A549 (cell line): ENCODE results near the gene ICAM4. TPM values are rescaled to one million over a fixed set of nuclear protein-coding genes. Genes with fewer than 3 reads are reported as not detected.

Experiments
- ATAC-seq, 2 experiments: fragments of 200-7000 bp in 1 of 2; fragments of >200 bp in 1 of 2; cut with Nextera tagmentation in 1 of 2; cut with Tn5 transposase in 1 of 2; 3 replicates each; pipeline versions ENCODE4 v1.8.0 to v1.9.1; 2018 to 2020; ENCODE audit warnings: mild to moderate bottlenecking in 1 of 2, moderate library complexity in 1 of 2
- CTCF ChIA-PET: fragments of 300-600 bp; sonication (Branson Sonifier 250); formaldehyde crosslinking; extraction: SDS; loops from one replicate; lab custom pipeline; 2021; ENCODE audit warnings: antibody characterized with exemption, inconsistent platforms; lab: Yijun Ruan, JAX
- POLR2A ChIA-PET: fragments of 350-600 bp; formaldehyde crosslinking; extraction: SDS; loops from one replicate; lab custom pipeline; 2021; ENCODE audit warnings: antibody characterized with exemption, inconsistent platforms; lab: Yijun Ruan, JAX
- DNase-seq, 2 experiments: peaks; one replicate each; pipeline versions ENCODE4 v3.0.0 to v3.0.0-alpha.2; 2011 to 2016; ENCODE audit warnings: low read depth in 1 of 2, low spot score in 1 of 2
- FAIRE-seq: peaks from 2 replicates; lab custom pipeline; 2011; peaks lifted over from hg19 to GRCh38; lab: Jason Lieb, UNC
- H3K27ac ChIP-seq, 2 experiments: fragments of >200 bp; sonication (Bioruptor Twin); formaldehyde crosslinking; 3 replicates each; pipeline ENCODE4 v1.5.1; 2016 to 2017
- H3K4me1 ChIP-seq: fragments of >200 bp; sonication (Bioruptor Twin); formaldehyde crosslinking; 3 replicates; pipeline ENCODE4 v1.6.1; 2016
- H3K4me2 ChIP-seq: fragments of >200 bp; sonication (Bioruptor Twin); formaldehyde crosslinking; 3 replicates; pipeline ENCODE4 v1.6.1; 2016
- H3K4me3 ChIP-seq: fragments of >200 bp; sonication (Bioruptor Twin); formaldehyde crosslinking; 3 replicates; pipeline ENCODE4 v1.5.1; 2016
- H3K9me3 ChIP-seq: fragments of >200 bp; sonication (Bioruptor Twin); formaldehyde crosslinking; 3 replicates; pipeline ENCODE4 v1.6.1; 2016
- CBX8 ChIP-seq: fragments of 200-600 bp; sonication (generic); IDR thresholded peaks from 2 replicates; pipeline ENCODE4 v1.6.1; 2016
- CEBPB ChIP-seq, 2 experiments: fragments of >200 bp in 1 of 2; sonication (Bioruptor Twin) in 1 of 2; formaldehyde crosslinking in 1 of 2; IDR thresholded peaks; 2 replicates each; pipeline ENCODE4 v1.6.1; 2012 to 2016
- E2F6 ChIP-seq: IDR thresholded peaks from 2 replicates; pipeline ENCODE4 v1.6.1; 2012; ENCODE audit warnings: low read depth, borderline replicate concordance
- EHMT2 ChIP-seq: fragments of 200-600 bp; sonication (generic); IDR thresholded peaks from 2 replicates; pipeline ENCODE4 v1.6.1; 2016; ENCODE audit warnings: antibody characterized with exemption, low read depth, mild to moderate bottlenecking, moderate library complexity
- EP300 ChIP-seq, 2 experiments: fragments of >200 bp; sonication (Bioruptor Twin); formaldehyde crosslinking; IDR thresholded peaks; 2 replicates in 1 of 2; 3 replicates in 1 of 2; pipeline ENCODE4 v1.6.1; 2016 to 2017
- FOSL2 ChIP-seq, 2 experiments: fragments of 450-650 bp in 1 of 2; fragments of >200 bp in 1 of 2; sonication (Bioruptor Twin) in 1 of 2; formaldehyde crosslinking; IDR thresholded peaks; 2 replicates each; pipeline versions ENCODE4 v1.5.0 to v1.6.1; 2016 to 2020; ENCODE audit warnings: mild to moderate bottlenecking in 1 of 2, moderate library complexity in 1 of 2
- JUN ChIP-seq, 2 experiments: fragments of >200 bp; sonication (Bioruptor Twin); formaldehyde crosslinking; IDR thresholded peaks; 2 replicates in 1 of 2; 3 replicates in 1 of 2; pipeline ENCODE4 v1.6.1; 2016 to 2017
- JUNB ChIP-seq: fragments of >200 bp; sonication (Bioruptor Twin); formaldehyde crosslinking; IDR thresholded peaks from 2 replicates; pipeline ENCODE4 v1.6.1; 2016
- KDM1A ChIP-seq: fragments of 200-600 bp; sonication (generic); IDR thresholded peaks from 2 replicates; pipeline ENCODE4 v1.6.1; 2016; ENCODE audit warnings: low read depth, mild to moderate bottlenecking
- KDM5A ChIP-seq: fragments of 200-600 bp; sonication (generic); IDR thresholded peaks from 2 replicates; pipeline ENCODE4 v1.6.1; 2016; ENCODE audit warnings: antibody characterized with exemption, mild to moderate bottlenecking
- MAFK ChIP-seq: fragments of 450-650 bp; IDR thresholded peaks from 2 replicates; pipeline ENCODE4 v1.6.1; 2014; ENCODE audit not compliant: partially characterized antibody
- MAX ChIP-seq: IDR thresholded peaks from 2 replicates; pipeline ENCODE4 v1.6.1; 2012
- MAZ ChIP-seq: fragments of 150-350 bp; IDR thresholded peaks from 2 replicates; pipeline ENCODE4 v1.6.1; 2014; ENCODE audit warnings: antibody characterized with exemption, low read depth, low read length, borderline replicate concordance
- NPAS2 ChIP-seq: fragments of 250-450 bp; sonication (Bioruptor Pico); IDR thresholded peaks from 2 replicates; pipeline ENCODE4 v1.8.0; 2022; ENCODE audit warnings: mild to moderate bottlenecking, moderate library complexity, borderline replicate concordance
- PHF8 ChIP-seq: fragments of 200-600 bp; sonication (generic); IDR thresholded peaks from 2 replicates; pipeline ENCODE4 v1.6.1; 2016; ENCODE audit warnings: low read depth, mild to moderate bottlenecking, antibody characterized with exemption, moderate library complexity, borderline replicate concordance
- POLR2A ChIP-seq: IDR thresholded peaks from 2 replicates; pipeline ENCODE4 v1.6.1; 2012; ENCODE audit warnings: mild to moderate bottlenecking, low read length
- RAD21 ChIP-seq, 2 experiments: fragments of >200 bp in 1 of 2; sonication (Bioruptor Twin) in 1 of 2; formaldehyde crosslinking in 1 of 2; IDR thresholded peaks in 1 of 2; conservative IDR thresholded peaks in 1 of 2; 2 replicates in 1 of 2; 3 replicates in 1 of 2; pipeline ENCODE4 v1.6.1; 2012 to 2018; ENCODE audit warnings: inconsistent platforms in 1 of 2
- RARB ChIP-seq: fragments of 250-450 bp; sonication (Bioruptor Pico); IDR thresholded peaks from 2 replicates; pipeline ENCODE4 v1.8.0; 2021; ENCODE audit warnings: mild to moderate bottlenecking, moderate library complexity
- RCOR1 ChIP-seq: fragments of 150-350 bp; IDR thresholded peaks from 2 replicates; pipeline ENCODE4 v1.6.1; 2014; ENCODE audit warnings: antibody characterized with exemption, low read length, low read depth
- SMC3 ChIP-seq: fragments of >200 bp; sonication (Bioruptor Twin); formaldehyde crosslinking; IDR thresholded peaks from 3 replicates; pipeline ENCODE4 v1.6.1; 2018; ENCODE audit warnings: inconsistent platforms
- TP53 ChIP-seq: fragments of 250-450 bp; sonication (Bioruptor Pico); IDR thresholded peaks from 2 replicates; pipeline ENCODE4 v1.5.0; 2021; ENCODE audit warnings: mild to moderate bottlenecking, moderate library complexity
- ZNF302 ChIP-seq: fragments of 250-450 bp; sonication (Bioruptor Pico); IDR thresholded peaks from 2 replicates; pipeline ENCODE4 v1.9.0; 2021; ENCODE audit warnings: inconsistent platforms, mild to moderate bottlenecking, moderate library complexity
- ZSCAN20 ChIP-seq: fragments of 250-450 bp; sonication (Bioruptor Pico); IDR thresholded peaks from 2 replicates; pipeline ENCODE4 v1.8.0; 2022; ENCODE audit warnings: mild to moderate bottlenecking, moderate library complexity
- WGBS: methylation state at CpG from one replicate; pipeline ENCODE4 v1.1.6; 2017; ENCODE audit errors: missing lambda C conversion rate; 5-methylcytosine and 5-hydroxymethylcytosine counted together
- polyA plus RNA-seq, 4 experiments: library from polyadenylated mRNA; depleted of rRNA in 3 of 4; stranded (reverse); fragments of >200 nt; fragmentation: RNase III in 1 of 4; extraction: RNeasy Plus Mini Kit Qiagen cat#74134 plus additional on column Dnase treatment in 1 of 4; gene quantifications; 2 replicates in 3 of 4; 3 replicates in 1 of 4; pipeline ENCODE4 v1.2.3, GENCODE V29; 2011 to 2017
- TF ChIP-seq, protein P1 (sequence below): fragments of >200 bp; sonication (Bioruptor Twin); formaldehyde crosslinking; IDR thresholded peaks from 3 replicates; pipeline ENCODE4 v1.5.1; 2016
- TF ChIP-seq, protein P2 (sequence below): fragments of 150-350 bp; IDR thresholded peaks from 2 replicates; pipeline ENCODE4 v1.6.1; 2014; ENCODE audit warnings: low read depth, mild to moderate bottlenecking, low read length
- TF ChIP-seq, protein P3 (sequence below): fragments of 250-450 bp; sonication (Bioruptor Pico); IDR thresholded peaks from 2 replicates; pipeline ENCODE4 v1.5.0; 2021; ENCODE audit warnings: mild to moderate bottlenecking, moderate library complexity, borderline replicate concordance
- TF ChIP-seq, protein P4 (sequence below): fragments of >200 bp; sonication (Bioruptor Twin); formaldehyde crosslinking; IDR thresholded peaks from 2 replicates; pipeline ENCODE4 v1.6.1; 2016

The ICAM4 gene
- polyA plus RNA-seq, 2 of the 4 experiments (the other 2 are of a cell fraction): not detected

GRCh38 chr19:10262771-10263170, 24.0 kb upstream of the ICAM4 start:
- TF ChIP-seq TP53 (CRISPR knock-in tag) (no peak), E2F6 (no peak), KDM5A (no peak), RARB (CRISPR knock-in tag) (no peak), CBX8 (no peak), CEBPB (IDR thresholded peaks at IDR 0.05) (no peak)
- TF ChIP-seq, protein P1, sequence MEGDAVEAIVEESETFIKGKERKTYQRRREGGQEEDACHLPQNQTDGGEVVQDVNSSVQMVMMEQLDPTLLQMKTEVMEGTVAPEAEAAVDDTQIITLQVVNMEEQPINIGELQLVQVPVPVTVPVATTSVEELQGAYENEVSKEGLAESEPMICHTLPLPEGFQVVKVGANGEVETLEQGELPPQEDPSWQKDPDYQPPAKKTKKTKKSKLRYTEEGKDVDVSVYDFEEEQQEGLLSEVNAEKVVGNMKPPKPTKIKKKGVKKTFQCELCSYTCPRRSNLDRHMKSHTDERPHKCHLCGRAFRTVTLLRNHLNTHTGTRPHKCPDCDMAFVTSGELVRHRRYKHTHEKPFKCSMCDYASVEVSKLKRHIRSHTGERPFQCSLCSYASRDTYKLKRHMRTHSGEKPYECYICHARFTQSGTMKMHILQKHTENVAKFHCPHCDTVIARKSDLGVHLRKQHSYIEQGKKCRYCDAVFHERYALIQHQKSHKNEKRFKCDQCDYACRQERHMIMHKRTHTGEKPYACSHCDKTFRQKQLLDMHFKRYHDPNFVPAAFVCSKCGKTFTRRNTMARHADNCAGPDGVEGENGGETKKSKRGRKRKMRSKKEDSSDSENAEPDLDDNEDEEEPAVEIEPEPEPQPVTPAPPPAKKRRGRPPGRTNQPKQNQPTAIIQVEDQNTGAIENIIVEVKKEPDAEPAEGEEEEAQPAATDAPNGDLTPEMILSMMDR: no peak
- ATAC-seq: no peak
- Histone ChIP-seq H3K4me3 (no peak overlapping the region), H3K27ac (no peak overlapping the region), H3K9me3 (no peaks in the 10 kb centered on the region), H3K4me1 (peaks cover 19% of the 10 kb centered on the region; the same call in 2 of the 3 replicates), H3K4me2 (no peak overlapping the region)
- ChIA-PET POLR2A (interaction anchor here (0.6 kb wide), 1 partner anchor 128 kb away, joined by 5 read pairs; no protein-coding TSS in a partner anchor), CTCF (interaction anchor here (1.3 to 2.1 kb wide), 2 partner anchors 126 to 128 kb away, joined by 5 read pairs; no protein-coding TSS in a partner anchor)
- FAIRE-seq: no peak
- no peak for DNase-seq
- 84% methylated on average over 7 of the region's 7 CpGs for WGBS

DNA sequence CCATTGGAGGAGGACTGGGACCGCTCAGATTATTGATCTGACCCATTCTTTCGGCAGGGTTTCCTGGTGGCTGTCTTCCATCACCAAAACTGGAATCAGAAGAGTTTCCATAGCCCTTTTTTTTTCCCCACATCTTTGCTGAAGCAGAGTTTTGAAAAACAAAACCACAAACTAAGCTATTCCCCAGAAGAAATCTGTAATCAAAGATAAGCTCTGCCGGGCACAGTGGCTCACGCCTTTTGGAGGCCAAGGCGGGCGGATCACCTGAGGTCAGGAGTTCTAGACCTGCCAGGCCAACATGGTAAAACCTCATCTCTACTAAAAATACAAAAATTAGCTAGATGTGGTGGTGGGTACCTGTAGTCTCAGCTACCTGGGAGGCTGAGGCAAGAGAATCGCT, 20.0 kb upstream of the ICAM4 start:
- peaks cover 16% of the 10 kb centered on the region for H3K4me1 ChIP-seq
- TF ChIP-seq ZNF302 (CRISPR knock-in tag) (no peak), ZSCAN20 (CRISPR knock-in tag) (no peak), RAD21 (conservative IDR thresholded peaks at IDR 0.05 in 1 of 2, IDR thresholded peaks at IDR 0.05 in 1 of 2) (no peak)
- TF ChIP-seq, protein P2, sequence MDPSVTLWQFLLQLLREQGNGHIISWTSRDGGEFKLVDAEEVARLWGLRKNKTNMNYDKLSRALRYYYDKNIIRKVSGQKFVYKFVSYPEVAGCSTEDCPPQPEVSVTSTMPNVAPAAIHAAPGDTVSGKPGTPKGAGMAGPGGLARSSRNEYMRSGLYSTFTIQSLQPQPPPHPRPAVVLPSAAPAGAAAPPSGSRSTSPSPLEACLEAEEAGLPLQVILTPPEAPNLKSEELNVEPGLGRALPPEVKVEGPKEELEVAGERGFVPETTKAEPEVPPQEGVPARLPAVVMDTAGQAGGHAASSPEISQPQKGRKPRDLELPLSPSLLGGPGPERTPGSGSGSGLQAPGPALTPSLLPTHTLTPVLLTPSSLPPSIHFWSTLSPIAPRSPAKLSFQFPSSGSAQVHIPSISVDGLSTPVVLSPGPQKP: no peak
- TF ChIP-seq, protein P3, sequence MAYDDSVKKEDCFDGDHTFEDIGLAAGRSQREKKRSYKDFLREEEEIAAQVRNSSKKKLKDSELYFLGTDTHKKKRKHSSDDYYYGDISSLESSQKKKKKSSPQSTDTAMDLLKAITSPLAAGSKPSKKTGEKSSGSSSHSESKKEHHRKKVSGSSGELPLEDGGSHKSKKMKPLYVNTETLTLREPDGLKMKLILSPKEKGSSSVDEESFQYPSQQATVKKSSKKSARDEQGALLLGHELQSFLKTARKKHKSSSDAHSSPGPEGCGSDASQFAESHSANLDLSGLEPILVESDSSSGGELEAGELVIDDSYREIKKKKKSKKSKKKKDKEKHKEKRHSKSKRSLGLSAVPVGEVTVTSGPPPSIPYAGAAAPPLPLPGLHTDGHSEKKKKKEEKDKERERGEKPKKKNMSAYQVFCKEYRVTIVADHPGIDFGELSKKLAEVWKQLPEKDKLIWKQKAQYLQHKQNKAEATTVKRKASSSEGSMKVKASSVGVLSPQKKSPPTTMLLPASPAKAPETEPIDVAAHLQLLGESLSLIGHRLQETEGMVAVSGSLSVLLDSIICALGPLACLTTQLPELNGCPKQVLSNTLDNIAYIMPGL (CRISPR knock-in tag): no peak
- TF ChIP-seq, all 56 proteins: peak for 0
- POLR2A ChIA-PET: no interaction called here
- Histone ChIP-seq H3K9me3 (no peaks in the 10 kb centered on the region), H3K4me3 (no peak overlapping the region), H3K27ac (no peak overlapping the region), H3K4me2 (no peak overlapping the region)
- CTCF ChIA-PET: interaction anchor here (1.2 to 6.7 kb wide), 4 partner anchors 8 to 126 kb away, joined by 4 to 104 read pairs (median 43); no protein-coding TSS in a partner anchor
- DNase-seq: no peak
- WGBS: 86% methylated on average over 7 of the region's 7 CpGs
- no peak for ATAC-seq
- FAIRE-seq: no peak

GRCh38 chr19:10268071-10268470, 18.7 kb upstream of the ICAM4 start:
- H3K4me2 ChIP-seq: no peak overlapping the region

More at GRCh38 chr19:10268071-10268470, 18.7 kb upstream of the ICAM4 start:
- POLR2A ChIA-PET: no interaction called here
- Histone ChIP-seq H3K4me1 (peaks cover 16% of the 10 kb centered on the region), H3K4me3 (no peak overlapping the region), H3K9me3 (no peaks in the 10 kb centered on the region), H3K27ac (no peak overlapping the region)
- CTCF ChIA-PET: interaction anchor here (0.6 to 6.7 kb wide), 15 partner anchors 9 to 844 kb away, joined by 3 to 104 read pairs (median 4); partner anchors contain the start of genes ICAM5 and TYK2
- WGBS: 77% methylated on average over 6 of the region's 6 CpGs
- no peak for ATAC-seq
- FAIRE-seq: no peak
- no peak for DNase-seq
- TF ChIP-seq PHF8: no peak
- TF ChIP-seq JUN (IDR thresholded peaks at IDR 0.05): no peak
- TF ChIP-seq EHMT2: no peak
- TF ChIP-seq POLR2A: no peak
- TF ChIP-seq ZSCAN20 (CRISPR knock-in tag): no peak
- no peak for TF ChIP-seq RCOR1
- TF ChIP-seq KDM1A: no peak
- TF ChIP-seq MAFK: no peak
- TF ChIP-seq TP53 (CRISPR knock-in tag): no peak
- TF ChIP-seq, protein P4, sequence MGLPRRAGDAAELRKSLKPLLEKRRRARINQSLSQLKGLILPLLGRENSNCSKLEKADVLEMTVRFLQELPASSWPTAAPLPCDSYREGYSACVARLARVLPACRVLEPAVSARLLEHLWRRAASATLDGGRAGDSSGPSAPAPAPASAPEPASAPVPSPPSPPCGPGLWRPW: no peak
- no peak for TF ChIP-seq MAX
- no peak for TF ChIP-seq FOSL2 (IDR thresholded peaks at IDR 0.05)
- no peak for TF ChIP-seq FOSL2 (CRISPR knock-in tag; IDR thresholded peaks at IDR 0.05)
- TF ChIP-seq SMC3: no peak
- TF ChIP-seq RARB (CRISPR knock-in tag): no peak
- no peak for TF ChIP-seq JUNB
- no peak for TF ChIP-seq MAZ
- TF ChIP-seq NPAS2 (CRISPR knock-in tag): no peak
- no peak for TF ChIP-seq EP300 (IDR thresholded peaks at IDR 0.05)
- no peak for TF ChIP-seq ZNF302 (CRISPR knock-in tag)
